HG02870 (cell line): ENCODE data around the gene AK2.
"Not testable (repeated sequence)": the region's sequence is repeated elsewhere in the genome, so short reads cannot be mapped to it uniquely, and the experiment has no call there.

Experiments
- ATAC-seq: cut with Tn5 transposase; IDR thresholded peaks from one replicate; pipeline ENCODE4 v1.9.1; 2021; ENCODE audit warnings: mild to moderate bottlenecking, moderate library complexity; ENCODE audit not compliant: unreplicated experiment

AK2 gene

DNA sequence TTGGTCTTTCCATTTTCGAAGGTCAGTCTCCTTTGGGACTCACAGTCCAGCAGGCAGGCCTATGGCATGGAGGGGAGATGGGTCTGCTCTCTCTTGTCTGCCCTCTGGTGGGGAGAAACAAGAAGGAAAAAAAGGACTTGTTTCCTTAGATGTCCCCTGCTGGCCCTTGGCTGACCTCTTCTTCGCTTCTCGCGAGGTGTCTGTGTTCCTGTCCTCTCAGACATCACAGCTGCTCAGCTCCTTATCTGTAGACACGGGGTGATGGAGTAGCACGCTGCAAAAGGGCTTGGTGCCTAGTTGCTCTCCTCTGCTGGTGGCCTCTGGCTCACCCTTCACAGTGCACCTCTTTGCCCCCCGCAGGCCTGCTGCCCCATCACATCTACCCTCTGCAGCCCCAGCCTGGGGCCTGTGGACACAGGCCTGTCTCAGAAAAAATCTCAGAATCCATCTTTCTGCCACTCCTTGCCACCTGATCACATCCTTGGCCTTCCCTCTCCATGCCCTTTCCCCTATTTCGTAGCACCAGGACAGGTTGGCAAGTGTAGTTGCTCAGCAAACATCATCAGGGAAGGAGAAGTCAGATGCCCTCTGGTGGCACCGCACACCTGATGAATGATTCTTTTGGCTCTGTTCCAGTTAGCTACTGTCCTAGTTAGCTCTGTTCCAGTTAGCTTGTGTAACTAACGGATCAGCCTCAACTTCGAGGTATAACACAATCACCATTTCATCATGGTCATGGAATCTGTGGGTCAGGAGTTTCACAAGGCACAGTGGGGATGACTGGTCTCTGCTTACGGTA is 18.7 kb upstream of the AK2 start:
- no peak for ATAC-seq

DNA sequence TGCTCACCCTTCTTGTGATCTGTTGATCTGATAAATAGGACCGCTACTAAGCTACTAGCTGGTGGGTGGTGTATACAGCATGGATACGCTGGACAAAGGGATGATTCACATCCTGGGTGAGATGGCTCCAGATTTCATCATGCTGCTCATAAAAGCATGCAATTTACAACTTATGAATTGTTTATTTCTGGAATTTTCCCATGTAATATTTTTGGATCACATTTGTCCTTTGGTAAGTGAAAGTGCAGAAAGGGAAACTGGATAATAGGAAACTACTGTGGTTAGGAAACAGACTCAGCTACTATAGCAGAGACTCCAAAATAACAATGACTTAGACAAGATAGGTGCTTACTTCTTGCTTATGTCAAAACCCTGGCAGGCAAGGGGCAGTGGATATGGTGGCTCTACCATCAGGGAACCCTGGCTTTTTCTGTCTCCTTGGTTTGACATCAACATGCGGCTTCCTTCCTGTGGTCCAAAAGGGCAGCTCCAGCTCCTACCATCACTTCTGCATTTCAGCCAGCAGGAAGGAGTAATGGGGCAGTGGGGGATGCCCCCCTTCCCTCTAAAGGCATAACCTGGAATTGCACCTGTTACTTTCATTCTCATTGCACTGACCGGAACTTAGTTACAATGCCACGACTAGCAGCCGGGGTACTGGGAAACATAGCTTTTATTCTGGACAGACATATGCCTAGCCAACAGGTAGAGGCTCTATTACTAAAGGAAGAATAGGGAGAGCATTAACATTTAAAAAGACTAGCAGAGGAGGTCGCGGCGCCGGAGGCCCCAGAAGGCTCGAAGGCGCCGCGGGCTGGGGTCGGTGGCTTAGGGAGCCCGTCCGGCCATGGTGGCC is 13.8 kb upstream of the AK2 start:
- ATAC-seq = no peak

DNA sequence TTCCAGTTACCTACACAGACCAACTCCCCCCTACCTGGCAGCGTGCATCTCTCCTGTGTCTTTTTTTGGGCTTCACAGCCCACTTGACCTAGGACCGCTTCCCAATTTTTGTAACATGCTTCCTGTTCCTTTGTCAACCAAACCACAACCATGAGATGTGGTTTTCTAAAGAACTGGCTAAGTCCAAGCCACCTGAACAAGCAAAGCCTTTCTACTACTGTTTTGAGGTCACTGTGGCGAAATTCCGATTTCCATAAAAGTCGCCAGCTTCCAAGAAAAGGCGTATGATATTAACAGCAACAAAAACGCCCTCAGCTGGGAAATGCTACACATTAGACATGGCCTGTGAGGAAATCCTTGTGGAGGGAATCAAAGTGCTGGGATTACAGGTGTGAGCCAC is 12.7 kb upstream of the AK2 start:
- no peak for ATAC-seq

DNA sequence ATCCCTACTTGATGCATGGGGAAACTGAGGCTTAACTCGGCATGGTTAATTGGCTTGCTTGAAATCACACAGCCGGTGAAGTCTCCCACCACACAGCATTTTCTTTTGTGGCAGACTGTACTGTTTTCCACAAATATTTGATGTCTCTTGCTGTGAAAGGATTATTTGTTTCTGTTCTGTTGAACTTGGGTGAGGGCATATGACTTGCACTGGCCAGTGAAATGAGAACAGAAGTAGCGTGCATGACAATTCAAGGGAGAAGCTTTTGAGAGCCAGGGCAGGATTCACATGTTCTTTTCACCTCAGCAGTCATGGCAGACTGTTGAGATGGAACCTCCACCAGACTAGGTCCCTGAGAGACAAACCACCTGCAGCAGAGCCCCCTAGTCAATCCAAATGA is 11.7 kb upstream of the AK2 start:
- ATAC-seq = no peak

DNA sequence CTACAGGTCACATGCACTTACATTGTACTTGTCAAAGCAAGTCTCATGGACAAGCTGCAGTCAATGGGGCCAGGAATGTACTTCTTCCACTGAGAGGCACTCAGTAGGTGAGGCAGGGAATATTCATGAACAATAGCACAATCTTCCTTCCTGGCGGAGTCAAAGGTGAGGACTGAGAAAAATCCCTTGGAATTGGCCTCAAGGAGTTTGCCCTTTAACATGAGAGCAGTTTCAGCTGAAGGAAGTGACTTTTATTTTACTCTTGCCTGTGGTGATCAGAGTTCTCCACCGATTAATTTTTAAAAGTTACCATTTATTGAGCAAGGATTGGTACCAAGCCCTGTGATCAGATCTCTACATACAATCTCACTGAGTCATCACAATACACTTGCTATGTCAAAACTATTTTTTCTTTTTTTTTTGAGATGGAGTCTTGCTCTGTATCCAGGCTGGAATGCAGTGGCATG is 11.2 kb upstream of the AK2 start:
- ATAC-seq = no peak

DNA sequence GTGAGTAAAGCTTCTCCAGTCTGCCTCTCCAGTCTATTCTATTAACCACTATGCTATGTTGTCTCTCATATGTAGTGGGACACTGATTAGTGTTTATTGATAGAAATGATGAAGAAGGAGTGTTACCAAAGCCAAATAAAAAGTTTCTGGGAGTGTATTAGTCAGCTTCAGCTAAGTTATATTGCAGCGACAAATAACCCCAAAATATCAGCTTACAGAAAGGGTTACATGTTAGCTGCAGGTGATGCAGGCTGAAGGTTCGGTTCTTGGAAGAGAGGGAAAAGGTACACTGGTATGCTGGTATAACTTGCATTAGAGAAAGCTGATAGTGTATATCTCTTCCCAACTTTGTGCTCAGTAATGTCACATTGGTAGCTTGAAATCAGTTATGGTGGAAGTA is 10.6 kb upstream of the AK2 start:
- ATAC-seq = no peak

DNA sequence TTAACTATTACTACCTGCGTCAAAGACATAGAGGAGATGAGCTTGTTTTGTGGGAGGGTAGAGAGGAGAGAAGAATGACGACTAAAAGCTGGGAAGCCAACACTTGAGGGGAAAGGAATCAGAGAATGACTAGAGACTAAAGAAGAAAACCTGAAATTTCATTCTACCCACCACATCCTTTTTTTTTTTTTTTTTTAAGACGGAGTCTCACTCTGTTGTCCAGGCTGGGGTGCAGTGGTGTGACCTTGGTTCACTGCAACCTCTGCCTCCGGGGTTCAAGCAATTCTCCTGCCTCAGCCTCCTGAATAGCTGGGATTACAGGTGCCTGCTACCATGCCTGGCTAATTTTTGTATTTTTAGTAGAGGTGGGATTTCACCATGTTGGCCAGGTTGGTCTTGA is 9.6 kb upstream of the AK2 start:
- ATAC-seq = not testable (repeated sequence)

DNA sequence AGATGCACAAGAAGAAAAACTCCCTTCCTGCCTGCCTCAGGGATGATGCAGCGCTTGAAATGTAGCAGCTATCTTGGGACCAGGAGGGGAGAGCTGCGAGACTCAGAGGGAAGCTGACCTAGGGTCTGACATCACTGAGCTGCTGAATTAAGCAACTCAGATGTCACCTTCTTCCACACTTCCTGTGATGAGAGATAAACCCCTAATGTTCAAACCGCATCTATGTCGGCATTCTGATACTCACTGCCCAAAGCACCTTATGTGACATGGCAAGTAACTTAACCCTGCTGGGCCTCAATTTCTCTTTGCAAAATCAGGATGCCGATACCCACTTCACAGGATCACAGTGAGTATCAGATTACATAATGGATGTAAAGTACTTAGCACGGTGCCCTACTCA is 9.1 kb upstream of the AK2 start:
- no peak for ATAC-seq

DNA sequence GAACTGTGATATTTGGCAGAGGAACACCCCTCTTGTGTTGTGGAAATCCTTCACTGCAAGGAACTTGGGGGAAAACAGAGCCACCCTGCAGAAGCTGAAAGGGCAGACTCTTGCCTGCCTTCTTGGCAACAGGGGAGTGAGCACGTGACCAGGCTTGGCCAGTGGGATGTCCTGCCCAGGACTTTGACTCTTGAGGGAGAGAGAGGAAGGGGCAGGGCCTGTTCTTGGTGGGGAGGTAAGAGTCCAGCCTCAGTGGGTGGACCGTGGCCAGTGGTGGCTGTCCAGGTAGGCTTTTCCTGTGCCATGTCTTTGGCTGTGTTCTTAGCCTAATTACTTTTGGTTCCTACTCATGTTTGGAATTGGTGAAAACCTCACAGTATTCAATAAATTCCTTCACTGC is 8.6 kb upstream of the AK2 start:
- ATAC-seq = no peak

GRCh38 chr1:33043267-33044092 is 6.8 kb upstream of the AK2 start:
- no peak for ATAC-seq

DNA sequence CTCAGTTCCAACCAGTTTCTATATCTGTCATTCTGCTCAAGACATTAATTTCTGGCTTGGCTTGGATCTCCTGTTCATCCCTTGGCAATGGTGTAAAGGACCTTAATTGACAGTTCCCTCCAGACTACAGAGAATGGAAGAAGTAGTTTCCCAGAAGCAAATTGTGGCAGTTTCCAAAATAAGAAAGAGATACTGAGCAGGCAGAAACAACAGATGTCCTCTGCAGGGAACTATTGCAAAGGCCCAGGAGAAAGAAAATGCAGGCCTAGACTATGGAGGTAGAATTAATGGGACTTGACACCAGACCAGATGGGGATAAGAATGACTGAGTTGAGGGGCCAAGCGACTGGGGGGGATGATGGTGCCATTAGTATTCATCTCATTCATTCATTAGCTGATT is 6.1 kb upstream of the AK2 start:
- ATAC-seq = no peak

- ATAC-seq = no peak
These were observed 4.3 kb upstream of the AK2 start for GRCh38 chr1:33041026-33041425.

GRCh38 chr1:33039840-33040239 is 3.2 kb upstream of the AK2 start:
- no peak for ATAC-seq

DNA sequence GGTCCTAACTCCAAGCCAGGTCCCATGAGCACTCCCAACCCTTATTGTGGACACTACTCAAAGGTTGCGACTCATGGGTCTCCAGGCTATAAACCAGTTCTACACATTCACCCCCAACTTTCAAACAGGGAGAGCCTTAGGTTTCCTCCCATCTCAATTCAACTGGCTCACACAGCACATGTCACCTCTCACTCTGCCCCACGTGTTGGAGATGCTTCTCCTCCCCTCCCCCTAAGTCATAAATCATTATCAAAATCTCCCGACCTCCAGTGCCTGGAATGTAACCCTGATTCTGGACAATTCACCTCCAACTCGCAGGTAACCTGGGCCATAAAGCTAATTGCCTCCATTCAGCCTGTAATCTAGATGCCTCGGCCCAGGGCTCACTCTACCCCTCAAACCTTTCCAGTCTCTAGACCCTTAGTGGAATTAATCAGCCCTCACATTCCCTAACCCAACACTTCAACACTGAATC is 595 bp downstream of the AK2 start:
- ATAC-seq = peak; percentile 3

- ATAC-seq = no peak
These were observed 4.4 kb downstream of the AK2 start for GRCh38 chr1:33032126-33032869.

GRCh38 chr1:33031506-33031905 is 5.2 kb downstream of the AK2 start:
- ATAC-seq = no peak

DNA sequence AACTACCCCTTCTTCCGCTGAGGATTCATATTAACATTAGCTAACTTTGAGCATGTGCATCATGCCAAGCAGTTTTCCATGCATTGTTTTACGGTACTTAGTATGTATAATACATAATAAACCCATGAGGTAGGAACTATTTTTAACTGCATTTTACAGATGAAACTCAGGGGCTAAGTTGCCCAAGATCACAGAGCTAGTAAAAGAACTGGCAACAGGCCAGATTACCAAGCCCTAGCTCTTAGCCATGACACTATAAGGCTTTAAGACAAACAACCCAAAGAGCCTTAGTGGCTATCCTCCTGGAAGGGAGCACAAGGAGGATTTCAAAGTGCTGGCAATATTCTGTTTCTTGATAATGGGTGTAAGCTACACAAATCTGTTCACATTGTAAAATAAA is 6.1 kb downstream of the AK2 start:
- ATAC-seq = no peak

DNA sequence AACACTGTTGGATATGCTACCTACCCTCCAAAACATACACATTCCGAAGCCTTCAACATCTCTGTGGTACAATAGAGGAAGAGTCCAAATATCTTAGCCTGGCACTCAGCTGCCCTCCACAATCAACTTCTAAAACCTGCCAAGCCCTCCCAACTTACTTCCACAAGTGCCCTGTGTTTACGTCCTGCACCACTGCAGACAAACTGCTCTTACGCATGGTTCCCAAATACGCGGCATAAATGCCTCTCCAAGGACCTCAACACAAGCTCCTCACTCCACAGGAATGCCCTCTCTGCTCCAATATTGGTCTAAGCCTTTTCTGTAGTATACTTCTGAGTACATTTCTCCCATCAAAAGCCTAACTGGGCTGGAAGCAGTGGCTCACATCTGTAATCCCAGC is 6.8 kb downstream of the AK2 start:
- no peak for ATAC-seq

- no peak for ATAC-seq
These were observed 7.5 kb downstream of the AK2 start for GRCh38 chr1:33029209-33029608.

DNA sequence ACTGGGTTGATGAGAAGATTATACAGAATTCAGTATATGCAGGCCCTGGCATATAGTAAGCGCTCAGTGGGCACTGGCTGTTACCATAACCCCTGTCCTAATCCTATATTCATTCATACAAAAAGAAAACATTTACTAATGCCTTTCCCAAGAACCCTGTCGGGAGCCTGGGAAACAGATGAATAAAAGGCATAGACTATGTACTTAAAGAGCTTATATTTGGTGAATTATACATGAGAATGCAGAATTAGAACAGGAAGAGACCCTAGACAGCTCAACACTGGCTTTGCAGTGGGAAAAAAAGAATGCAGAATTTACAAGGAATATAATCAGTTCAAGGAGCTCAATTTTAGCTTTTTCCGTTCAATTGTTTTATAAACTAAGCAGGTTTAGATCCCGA is 10.9 kb downstream of the AK2 start:
- no peak for ATAC-seq

GRCh38 chr1:33025180-33025569 is 11.5 kb downstream of the AK2 start:
- no peak for ATAC-seq
